HEK293 (cell line): ENCODE measurements around the gene ICAM4.

Source experiments
- TF ChIP-seq, protein P1 (sequence below): sonication (generic); formaldehyde crosslinking; IDR thresholded peaks from 2 replicates; pipeline ENCODE4 v1.8.1; 2022; ENCODE audit warnings: mild to moderate bottlenecking, moderate library complexity, missing genetic modification reagents
- TF ChIP-seq, protein P2 (sequence below): fragments of 450-650 bp; formaldehyde crosslinking; IDR thresholded peaks from 2 replicates; pipeline ENCODE4 v1.5.1; 2016; ENCODE audit warnings: missing biosample characterization, missing genetic modification characterization

DNA sequence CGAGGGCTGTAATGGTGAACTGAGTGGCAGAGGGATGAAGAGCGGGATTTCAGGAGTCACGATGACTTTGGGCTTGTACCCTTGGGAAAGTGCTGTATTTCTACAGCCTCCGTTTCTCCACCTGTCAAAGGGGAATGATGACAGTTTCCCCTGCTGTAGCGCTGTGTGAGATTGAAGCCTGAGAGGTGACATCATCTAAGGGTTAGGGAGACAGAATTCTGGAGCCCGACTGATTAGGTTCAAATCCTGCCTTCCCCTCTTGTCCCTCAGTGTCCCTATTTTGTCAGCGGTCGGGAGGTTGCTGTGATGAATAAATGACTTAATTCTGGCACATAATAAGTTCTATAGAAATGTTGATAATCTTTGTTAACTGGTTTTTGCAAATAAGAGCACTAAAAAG is 34.0 kb upstream of the ICAM4 start:
- TF ChIP-seq, protein P1, sequence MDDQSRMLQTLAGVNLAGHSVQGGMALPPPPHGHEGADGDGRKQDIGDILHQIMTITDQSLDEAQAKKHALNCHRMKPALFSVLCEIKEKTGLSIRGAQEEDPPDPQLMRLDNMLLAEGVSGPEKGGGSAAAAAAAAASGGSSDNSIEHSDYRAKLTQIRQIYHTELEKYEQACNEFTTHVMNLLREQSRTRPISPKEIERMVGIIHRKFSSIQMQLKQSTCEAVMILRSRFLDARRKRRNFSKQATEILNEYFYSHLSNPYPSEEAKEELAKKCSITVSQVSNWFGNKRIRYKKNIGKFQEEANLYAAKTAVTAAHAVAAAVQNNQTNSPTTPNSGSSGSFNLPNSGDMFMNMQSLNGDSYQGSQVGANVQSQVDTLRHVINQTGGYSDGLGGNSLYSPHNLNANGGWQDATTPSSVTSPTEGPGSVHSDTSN (CRISPR knock-in tag) = no peak
- TF ChIP-seq, protein P2, sequence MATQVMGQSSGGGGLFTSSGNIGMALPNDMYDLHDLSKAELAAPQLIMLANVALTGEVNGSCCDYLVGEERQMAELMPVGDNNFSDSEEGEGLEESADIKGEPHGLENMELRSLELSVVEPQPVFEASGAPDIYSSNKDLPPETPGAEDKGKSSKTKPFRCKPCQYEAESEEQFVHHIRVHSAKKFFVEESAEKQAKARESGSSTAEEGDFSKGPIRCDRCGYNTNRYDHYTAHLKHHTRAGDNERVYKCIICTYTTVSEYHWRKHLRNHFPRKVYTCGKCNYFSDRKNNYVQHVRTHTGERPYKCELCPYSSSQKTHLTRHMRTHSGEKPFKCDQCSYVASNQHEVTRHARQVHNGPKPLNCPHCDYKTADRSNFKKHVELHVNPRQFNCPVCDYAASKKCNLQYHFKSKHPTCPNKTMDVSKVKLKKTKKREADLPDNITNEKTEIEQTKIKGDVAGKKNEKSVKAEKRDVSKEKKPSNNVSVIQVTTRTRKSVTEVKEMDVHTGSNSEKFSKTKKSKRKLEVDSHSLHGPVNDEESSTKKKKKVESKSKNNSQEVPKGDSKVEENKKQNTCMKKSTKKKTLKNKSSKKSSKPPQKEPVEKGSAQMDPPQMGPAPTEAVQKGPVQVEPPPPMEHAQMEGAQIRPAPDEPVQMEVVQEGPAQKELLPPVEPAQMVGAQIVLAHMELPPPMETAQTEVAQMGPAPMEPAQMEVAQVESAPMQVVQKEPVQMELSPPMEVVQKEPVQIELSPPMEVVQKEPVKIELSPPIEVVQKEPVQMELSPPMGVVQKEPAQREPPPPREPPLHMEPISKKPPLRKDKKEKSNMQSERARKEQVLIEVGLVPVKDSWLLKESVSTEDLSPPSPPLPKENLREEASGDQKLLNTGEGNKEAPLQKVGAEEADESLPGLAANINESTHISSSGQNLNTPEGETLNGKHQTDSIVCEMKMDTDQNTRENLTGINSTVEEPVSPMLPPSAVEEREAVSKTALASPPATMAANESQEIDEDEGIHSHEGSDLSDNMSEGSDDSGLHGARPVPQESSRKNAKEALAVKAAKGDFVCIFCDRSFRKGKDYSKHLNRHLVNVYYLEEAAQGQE = no peak
